Stimulated activated CD4-positive, alpha-beta T cell treated with anti-CD3 and anti-CD28 coated beads, Interleukin-15, amount 100 ng/mL, for 48 hours (primary cell): Measurements from ENCODE around the gene SNAP25.

Experiments
- DNase-seq, 2 donors: peaks; one replicate each; pipeline ENCODE4 v3.0.0-alpha.2; 2020; ENCODE audit warnings: low read depth in 2 of 2

SNAP25 gene

DNA sequence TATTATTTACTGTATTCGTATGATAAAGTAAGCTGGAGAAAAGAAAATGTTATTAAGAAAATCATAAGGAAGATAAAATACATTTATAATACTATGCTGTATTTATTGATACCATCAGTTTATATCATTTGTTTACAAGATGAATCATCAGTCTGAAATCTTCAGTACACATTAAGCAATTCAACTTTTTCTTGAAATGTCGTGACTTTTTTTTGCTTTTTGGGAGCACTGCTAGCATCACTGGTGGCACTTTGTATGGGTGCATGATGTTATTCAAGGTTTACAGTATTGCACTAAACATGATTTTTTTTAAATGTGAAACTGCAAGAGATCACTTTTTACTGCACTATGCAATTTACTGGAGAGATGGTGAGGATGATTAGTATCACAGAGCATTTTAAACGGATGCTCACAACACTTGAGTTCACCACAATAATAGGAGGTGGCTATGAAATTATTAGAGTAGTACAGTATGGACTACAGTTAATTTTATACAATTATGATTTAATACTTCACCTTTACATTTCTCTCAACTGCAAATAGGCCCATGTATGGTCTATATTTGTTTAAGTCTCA is 85.9 kb downstream of the SNAP25 start:
- DNase-seq: no peak

DNA sequence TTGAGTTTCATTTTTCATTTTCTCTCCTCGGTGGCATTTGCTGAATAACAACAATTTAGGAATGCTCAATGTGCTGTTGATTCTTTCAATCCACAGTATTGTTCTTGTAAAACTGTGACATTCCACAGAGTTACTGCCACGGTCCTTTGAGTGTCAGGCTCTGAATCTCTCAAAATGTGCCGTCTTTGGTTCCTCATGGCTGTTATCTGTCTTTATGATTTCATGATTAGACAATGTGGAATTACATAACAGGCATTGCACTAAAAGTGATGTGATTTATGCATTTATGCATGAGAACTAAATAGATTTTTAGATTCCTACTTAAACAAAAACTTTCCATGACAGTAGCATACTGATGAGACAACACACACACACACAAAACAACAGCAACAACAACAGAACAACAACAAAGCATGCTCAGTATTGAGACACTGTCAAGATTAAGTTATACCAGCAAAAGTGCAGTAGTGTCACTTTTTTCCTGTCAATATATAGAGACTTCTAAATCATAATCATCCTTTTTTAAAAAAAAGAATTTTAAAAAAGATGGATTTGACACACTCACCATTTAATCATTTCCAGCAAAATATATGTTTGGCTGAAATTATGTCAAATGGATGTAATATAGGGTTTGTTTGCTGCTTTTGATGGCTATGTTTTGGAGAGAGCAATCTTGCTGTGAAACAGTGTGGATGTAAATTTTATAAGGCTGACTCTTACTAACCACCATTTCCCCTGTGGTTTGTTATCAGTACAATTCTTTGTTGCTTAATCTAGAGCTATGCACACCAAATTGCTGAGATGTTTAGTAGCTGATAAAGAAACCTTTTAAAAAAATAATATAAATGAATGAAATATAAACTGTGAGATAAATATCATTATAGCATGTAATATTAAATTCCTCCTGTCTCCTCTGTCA is 88.1 kb downstream of the SNAP25 start:
- no peak for DNase-seq

- no peak for DNase-seq
These were observed 88.7 kb downstream of the SNAP25 start for GRCh38 chr20:10307359-10307735.

DNA sequence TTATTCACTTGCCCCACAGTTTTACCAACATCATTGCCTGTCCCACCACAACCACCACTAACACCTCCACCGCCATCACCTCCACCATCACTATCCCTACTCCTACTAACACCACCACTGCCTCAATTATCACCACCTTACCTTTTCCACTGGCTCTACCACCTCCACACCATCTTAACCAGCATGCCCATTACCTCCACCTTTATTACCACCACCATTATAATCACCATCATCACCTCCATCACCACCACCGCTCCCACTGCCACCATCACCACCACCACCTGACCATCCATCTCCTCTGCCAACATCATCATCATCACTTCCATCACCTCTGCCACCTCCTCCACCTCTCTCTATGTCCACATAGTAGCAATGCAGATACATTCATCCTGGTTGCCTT is 90.0 kb downstream of the SNAP25 start:
- no peak for DNase-seq

DNA sequence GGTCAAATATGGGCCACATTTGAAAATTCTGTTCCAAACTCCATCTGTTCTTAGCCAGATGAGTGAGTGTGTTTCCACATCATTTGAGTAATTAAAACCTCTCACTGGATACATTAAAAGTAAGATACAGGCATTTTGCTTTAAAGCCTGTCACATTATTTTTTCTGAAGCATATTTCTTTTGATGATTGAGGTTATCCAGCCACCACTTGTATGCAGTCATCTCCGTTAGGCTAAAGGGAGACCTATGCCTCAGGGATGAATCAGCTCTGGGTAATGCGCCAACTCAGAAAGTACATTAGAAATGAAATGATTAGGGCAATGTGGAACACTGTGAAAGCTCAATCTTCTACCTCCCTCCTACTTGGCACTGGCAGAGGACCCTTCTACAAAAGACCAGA is 90.7 kb downstream of the SNAP25 start:
- DNase-seq: no peak

DNA sequence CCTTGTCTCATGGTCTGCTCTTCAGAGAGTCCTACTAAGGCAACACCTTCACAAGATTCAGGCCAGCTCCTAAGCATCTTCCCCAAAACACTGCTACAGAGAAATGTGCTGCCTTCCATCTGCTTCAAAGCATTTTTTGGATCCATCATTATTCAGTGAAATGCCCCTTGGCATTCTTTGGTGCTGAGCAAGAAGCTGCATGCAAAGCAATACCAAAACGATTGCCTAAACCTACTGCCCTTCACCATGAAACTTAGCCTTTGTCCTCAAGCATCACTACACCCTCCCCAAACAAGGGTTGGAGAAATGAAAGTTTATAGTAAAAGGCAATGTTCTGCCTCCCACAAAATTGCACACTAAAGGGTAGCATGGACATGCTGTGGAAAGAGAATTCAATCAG is 93.5 kb downstream of the SNAP25 start:
- no peak for DNase-seq

GRCh38 chr20:10313215-10313614 is 94.6 kb downstream of the SNAP25 start:
- DNase-seq: no peak

GRCh38 chr20:10313701-10314100 is 95.1 kb downstream of the SNAP25 start:
- DNase-seq: no peak

DNA sequence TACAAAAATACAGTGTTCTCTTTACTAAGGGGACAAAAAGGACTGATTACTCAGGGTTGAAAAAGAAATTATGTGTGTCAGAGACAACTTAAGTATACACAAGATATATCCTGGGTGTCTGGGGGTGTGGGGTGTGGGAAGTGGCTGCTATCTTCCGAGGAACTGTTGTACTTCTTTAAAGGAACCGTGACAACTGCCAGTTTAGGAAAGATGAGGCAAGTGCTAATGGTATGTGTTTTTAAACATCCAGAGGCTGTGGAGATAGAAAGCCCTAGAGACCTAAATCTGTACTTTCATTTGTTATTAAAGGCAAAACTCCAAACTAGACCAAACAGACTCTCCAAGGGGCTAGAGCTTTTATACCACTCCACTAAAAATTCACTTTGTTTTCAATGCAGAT is 95.6 kb downstream of the SNAP25 start:
- DNase-seq: no peak

GRCh38 chr20:10315138-10315537 is 96.5 kb downstream of the SNAP25 start:
- DNase-seq: no peak

- DNase-seq: no peak
These were observed 98.0 kb downstream of the SNAP25 start for GRCh38 chr20:10316582-10316981.

DNA sequence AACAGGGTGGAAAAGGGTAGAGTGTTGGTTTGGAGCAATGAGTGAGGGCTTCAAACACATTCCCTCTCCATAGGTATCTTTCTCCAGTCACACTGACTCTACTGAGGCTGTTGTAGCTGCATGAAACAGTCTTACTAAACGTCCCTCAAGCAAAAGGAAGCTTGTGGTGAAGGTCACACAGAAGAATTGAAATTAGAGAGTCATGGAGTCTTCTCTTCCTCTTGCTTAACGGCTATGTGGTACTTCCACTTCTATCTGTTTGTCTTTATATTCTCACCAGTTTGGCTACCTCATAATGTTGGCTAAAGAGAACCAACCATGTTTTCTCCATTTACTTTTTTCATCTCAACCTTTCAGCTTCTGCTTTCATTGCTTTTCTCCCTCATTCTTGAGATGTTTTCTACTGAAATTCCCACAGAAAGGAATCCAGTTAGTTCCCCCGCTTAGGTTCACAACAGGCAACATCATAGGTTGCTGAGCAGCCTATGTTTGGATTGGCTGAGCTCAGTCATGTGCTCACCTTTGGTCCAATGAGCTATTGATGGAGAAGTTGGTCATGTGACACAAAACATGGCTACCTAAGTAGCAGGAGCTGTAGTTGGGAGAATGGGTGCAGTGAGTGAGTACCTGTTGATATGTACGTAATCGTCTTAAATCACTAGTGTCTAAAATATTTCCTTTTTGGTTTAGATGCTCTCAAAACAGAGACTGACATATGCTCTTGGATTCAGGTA is 99.8 kb downstream of the SNAP25 start:
- DNase-seq: no peak

DNA sequence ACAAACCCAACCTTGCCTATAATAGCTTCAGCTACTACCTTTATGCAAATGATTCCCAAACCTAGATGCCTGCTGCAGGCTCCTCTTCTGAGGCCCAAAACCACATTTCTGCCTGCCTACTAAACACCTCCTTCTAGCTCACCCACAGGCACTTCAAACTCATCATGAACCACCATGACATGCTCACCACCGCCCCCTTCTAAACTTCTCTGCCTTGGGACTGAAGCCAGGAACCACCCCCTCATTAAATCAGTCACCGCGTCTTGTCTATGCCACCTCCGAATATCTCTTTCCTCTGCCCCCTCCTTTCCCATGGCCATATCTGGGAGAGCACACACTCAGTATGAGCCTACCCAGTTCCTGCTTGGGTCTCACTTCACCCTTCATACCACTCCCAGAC is 101.2 kb downstream of the SNAP25 start:
- no peak for DNase-seq

GRCh38 chr20:10321138-10321717 is 102.6 kb downstream of the SNAP25 start:
- DNase-seq: no peak

DNA sequence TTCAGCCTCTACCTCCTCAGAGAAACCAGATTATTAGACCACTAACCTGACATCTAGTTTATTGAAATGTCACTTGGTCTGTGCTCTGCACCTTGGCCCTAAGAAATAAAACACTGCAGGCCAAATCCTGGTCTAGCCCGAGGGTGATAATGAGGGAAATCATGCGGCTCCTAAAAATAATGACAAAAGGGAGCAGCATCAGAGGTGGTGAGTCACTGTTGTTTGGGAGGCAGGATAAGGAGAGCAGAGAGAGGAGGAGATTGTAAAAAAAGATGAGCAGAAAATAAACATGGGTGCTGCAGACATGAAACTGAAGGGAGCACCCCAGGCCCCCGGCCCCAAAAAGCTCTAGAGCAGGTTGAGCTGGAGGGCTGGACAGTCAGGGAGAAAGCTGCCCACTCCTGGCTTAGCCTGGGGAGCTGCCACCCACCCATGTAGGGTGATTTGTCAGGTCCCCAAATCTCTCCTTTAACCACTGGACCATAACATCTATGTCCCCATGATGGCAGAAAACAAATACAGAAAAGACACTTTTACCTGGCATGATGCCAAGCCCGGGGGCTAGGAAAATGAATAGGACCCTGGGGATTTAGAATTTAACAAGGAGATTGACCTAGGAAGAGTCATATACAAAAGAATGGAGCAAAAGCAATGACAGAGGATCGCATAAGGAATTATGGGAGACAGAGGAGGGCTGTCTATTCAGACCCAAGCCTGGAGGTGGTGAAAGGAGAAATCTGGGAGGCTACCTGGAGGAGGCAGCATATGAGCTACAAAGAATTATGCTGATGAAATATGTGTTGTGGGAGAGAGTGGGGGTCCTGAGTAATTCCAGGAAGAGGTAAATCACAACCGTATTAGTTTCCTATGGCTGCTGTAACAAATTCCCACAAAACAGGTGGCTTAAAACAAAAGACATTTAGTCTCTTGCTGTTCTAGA is 103.7 kb downstream of the SNAP25 start:
- DNase-seq: no peak

GRCh38 chr20:10323729-10324128 is 105.1 kb downstream of the SNAP25 start:
- no peak for DNase-seq

GRCh38 chr20:10324198-10324847 is 105.7 kb downstream of the SNAP25 start:
- no peak for DNase-seq

DNA sequence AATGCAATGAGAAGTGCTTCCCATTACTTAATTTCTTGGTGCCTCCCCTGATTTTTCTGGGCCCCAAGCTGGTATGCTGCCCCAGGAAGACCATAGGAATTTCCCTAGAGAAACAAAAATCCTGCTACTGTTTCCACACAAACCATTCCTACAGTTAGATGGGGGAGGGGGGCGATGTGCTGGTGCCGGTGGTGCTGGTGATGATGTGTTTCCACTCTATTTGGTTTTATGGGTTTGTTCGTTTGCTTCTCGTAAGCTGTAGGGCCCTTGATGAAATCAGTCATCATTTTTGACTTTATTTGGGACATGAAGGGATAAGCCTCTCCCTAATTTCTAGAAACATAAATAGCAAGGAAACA is 110.2 kb downstream of the SNAP25 start:
- DNase-seq: no peak

DNA sequence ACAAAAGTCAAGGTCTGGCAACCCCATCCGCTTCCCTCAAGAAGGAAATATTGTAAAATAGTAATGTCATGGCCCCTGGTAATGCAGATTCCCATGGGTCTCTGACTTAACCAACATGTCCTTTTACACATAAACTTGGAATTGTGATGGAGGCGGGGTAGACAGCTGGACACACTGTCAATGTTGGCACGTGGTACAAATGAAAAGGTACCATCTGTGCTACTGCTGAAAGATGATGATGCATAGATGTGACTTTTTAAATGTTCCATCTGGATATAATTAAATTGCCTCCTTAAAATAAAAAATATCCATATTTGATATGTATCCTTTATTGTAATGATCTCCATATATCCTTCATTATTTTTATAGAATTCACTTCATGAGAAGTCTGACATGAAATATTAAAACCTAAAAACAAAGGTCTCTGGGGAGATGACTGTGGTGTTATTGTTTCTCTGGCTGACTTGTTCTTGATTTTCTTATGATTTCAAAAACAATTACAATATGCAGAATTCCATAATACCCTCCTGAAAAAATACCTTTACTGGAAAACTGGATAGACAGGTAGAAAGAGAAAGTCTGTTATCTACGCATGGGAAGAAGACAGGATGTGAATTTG is 110.9 kb downstream of the SNAP25 start:
- DNase-seq: no peak

DNA sequence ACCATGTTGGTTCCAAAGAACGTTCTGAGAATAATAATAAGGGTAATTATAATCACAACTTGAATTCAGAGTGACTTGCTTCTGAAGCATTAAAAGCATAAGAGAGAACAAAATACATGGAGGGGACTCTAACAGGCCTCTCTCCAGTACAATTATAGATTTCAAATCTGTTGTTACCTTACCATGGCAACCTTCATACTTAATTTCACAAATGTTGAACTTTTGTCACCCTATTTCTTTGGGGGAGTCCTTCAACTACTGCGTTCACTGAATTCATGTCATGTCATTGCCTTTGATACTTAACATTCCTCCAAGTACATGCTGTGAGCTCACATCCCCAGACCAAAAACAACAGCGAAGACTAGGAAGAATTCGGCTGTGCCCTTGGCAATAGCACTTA is 111.4 kb downstream of the SNAP25 start:
- DNase-seq: no peak
